DMS53 treated with DMSO at 0.1 percent for 48 hours (cell line): Measurements from ENCODE around the gene BUB1B.

Experiments used
- DNase-seq: peaks from one replicate; lab custom pipeline; 2025; ENCODE audit not compliant: unreplicated experiment; lab: John Stamatoyannopoulos, UW

Gene BUB1B

DNA sequence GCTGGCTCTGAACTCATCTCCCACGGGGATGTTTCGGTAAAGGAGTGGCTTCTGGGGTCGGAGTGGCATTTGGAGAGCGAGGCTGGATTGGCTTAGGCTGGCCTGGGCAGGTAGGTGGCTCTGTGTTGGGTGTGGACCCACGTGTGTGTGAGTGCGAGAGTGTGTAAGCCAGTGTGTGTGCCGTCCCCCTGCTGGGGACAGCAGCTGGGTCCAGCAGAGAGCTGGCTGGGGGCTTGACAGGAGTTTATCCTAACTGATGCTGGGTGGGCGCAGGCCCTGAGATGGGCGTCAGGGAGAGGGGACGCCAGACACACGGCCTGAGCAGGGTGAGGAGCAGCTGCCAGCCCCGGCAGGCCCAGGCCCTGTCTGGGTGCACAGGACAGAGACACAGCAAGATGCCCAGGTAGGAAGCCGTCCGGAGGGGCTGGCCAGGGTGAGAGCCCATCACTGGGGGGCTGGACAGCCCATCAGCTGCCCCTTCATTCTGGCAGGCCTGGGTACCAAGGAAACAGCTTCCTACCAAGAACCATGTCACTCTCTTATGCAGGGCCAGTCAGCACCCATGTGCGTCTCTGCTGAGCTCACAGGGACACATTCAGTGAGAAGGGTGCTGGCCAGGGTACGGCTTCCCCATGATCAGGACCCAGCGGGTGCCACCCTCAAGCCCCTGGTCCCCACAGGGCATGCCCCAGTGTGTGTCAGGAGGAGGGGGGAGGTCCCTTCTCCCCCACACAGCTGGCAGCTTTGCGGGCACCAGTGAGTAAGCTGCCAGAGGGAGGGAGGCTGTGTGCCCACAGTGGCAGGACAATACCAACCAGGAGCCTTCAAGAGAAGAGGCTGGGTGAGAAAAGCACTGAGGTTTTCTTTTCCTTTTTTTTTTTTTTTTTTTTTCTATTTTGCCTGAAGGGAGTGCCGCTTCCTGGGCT, 79.1 kb downstream of the BUB1B start:
- no peak for DNase-seq

GRCh38 chr15:40240619-40241221, 79.9 kb downstream of the BUB1B start:
- no peak for DNase-seq

DNA sequence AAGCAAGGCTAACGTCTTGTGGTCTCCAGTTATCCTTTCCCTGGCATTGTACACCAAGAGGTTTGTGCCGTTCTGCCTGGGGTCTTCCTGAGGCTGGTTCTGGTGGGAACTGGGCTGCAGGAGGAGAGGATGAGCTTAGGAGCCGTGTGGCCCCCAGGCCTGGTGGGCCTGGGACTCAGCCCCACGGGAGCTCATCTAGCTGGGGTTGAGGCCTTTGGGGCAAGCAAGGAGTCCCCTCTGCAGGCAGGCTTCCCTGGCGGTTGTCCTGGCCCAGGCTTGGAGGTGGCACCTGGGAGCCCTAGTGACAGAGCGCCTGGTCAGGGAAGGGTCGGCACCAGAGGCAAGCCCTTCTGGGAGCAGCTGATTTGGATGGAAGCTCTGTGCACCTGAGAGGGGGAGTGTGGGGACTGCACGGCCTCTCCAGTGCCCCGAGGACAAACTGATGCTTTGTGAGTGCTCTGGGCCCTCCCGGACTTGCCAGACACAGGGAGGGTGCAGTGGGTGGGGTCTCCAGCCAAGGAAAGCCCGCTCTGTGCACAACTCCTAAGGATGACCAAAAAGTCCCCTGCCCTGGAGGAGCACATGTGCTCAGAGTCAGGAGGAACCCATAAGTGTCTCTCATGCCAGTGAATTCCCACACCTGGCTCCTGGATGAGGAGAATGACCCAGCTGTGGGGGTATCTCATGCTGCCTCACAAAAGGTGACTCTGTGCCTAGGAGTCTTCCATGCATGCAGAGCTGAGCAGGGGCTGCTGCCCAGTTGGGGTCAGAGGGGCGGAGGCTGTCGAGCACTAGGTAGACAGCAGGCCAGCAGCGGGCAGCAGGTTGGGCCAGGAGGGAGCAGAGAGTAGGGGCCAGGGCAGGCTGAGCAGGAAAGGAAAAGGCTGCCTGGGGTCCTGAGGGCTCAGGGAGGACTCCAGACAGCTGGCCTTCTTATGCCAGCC, 80.7 kb downstream of the BUB1B start:
- DNase-seq, result no peak

DNA sequence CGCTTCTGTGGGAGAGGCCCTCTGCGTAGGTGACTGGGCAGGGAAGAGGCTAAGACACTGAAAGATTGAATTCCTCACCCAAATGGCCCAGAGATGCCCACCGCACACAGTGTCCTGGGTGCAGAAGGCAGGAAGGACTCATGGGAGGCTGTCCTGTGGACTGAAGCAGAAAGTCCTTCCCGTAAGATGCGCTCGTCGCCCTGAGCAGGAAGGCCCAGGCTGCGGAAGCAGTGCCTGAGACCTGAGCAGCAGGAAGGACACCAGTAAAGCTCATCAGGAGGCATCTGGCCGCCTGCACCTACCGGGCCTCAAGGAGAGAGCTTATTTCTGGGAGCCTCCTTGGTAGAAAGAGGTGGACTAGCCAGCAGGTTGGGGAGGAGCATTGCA, 81.3 kb downstream of the BUB1B start:
- no peak for DNase-seq

GRCh38 chr15:40242601-40243000, 81.7 kb downstream of the BUB1B start:
- no peak for DNase-seq

GRCh38 chr15:40243126-40243810, 82.4 kb downstream of the BUB1B start:
- no peak for DNase-seq

DNA sequence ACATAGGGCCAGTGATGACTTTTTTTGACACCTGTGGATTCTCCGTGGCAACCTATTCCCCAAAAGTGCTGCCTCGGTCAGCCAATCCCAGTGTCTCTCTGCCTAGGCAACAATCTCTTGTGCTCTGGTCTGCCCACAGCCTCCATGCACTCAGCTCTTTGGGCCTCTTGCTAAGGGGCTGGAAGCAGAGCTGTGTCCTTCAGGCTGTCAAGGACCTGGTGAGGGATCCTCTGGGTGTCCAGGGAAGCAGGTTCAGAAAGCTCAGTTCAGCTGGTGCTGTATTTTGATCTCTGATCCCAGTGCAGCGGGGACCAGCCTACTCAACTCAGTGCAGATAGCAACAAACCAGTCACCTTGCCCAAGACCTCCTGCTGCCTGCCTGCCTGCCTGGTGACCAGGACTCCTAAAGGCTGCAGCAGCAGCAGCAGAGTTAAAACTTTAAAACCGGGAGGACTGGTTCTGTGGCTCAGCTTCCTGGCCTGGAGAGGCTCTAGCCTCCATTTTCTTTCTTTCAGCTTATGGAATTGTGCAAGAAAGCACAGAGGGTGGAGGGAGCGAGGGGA, 84.2 kb downstream of the BUB1B start:
- DNase-seq, result peak; percentile 71

DNA sequence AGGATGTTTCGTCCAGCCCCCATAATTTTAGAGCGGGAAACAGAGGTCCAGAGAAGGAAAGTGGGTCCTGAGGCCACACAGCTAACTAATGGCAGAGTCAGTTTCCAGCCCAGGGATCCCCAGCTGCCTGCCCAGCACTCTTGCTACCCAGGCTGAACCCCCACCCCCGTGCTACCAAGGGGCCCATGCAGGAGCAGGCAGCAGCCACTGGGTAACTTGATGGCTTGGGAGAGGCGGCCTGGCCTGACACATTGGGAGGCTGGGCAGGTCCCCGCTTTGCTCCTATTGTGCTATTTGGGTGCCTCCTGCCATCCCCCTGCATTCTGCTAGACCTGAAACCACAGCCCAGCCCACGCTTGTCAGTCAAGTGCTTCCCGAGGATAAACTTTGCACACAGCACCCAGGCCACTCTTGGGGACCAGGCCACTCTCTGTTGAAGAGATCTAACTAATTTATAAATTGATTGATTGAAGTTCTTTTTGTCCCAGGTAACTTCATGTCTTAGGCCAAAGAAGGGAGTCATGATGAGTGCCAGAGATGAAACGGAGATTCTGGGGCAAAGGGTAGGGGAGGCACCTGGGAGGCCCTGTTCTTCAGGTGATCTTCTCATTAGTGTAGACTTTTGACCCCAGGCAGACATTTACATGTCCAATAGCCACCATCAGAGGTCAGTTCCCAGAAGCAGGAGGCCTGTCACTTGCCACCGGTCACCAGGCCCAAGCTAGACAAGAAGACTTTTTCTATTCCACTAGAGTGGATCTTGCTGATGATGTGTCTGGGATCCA, 85.0 kb downstream of the BUB1B start:
- DNase-seq, result no peak

GRCh38 chr15:40246496-40247280, 85.8 kb downstream of the BUB1B start:
- no peak for DNase-seq

GRCh38 chr15:40247406-40247971, 86.6 kb downstream of the BUB1B start:
- no peak for DNase-seq

DNA sequence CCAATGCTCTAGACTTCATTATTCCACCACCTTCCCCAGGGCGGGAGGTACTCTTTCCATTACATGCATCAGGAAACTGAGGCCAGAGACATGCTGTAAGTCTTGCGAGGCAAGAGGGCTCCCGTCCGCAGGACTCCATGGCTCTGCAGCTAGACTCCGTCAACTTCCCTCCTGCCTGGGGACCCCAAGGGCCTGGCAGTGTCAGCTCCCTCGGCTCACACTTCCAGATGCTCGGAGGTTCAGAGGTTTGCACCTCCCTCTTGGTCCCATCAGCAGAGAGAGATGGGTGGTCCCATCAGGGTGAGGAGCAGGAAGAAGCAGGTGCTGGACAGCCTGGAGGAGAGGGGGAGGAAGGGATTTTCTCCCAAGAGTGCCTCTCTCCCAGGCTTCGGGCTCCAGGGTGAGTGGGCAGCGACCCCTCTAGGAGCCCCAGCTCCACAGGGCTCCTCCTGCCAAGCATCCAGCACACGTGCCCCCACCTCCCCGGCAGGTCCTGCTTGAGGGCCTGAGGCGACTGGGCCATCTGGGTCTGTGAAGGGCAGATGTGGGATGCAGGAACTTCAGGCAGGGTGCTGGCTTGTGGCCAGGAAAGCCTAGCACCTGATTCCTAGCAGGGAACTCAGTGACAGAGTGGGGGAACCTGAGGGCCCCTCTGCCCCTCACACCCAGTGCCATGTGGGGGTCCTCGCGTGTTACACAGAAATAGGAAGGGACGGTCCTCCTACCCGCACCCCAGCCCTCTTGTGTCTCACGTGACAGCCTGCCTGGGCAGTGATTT, 87.3 kb downstream of the BUB1B start:
- DNase-seq, result no peak

GRCh38 chr15:40249477-40250303, 88.8 kb downstream of the BUB1B start:
- DNase-seq, result no peak

DNA sequence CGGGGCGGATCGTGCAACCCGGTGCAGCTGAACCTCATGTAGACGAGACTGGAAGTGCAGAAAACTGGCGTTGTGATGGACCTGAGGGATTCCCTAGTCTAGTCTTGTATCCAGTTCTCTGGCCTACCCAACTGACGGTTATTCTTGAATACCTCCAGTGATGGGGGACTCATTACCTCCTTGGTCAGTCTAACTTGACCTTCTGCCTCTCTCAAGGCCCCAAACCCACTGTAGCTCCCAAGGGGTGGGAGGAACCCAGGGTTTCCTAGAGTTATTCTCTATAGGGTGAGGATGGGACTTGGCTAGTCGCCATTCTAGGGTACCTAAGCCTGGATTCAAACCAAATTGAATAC, 89.4 kb downstream of the BUB1B start:
- DNase-seq, result no peak

DNA sequence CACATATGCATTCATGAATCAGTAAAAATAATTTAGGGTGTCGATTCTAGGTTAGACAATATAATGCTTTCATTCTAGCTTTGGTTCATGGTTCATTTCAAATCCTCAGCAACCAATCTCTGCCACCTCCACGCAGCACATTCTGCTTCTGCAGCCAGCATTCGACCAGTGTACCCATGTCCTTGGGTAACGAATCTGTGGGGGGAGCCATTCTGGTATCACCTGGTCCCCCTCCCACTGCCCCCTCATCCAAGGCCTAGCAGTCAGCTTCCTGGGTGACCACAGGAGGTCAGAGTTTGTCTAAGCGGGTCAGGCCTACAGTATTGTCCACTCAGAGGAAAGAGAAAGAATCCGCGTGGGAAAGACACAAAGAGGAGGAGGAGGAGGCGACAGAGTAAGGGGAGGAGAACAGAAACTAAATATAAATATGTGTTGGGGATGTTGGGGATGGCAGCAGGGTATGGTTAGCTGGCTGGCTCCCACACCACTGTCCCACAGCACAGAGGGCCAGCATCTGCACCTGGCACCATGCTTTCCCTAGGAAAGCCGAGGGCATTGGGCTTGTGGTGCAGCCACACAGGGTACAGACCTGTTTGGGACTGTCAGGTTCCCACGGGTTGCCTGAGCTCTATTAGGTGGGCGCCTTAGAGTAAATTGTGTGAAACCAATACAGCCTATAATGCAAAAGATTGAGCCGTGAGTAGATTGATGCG, 90.1 kb downstream of the BUB1B start:
- DNase-seq, result no peak

DNA sequence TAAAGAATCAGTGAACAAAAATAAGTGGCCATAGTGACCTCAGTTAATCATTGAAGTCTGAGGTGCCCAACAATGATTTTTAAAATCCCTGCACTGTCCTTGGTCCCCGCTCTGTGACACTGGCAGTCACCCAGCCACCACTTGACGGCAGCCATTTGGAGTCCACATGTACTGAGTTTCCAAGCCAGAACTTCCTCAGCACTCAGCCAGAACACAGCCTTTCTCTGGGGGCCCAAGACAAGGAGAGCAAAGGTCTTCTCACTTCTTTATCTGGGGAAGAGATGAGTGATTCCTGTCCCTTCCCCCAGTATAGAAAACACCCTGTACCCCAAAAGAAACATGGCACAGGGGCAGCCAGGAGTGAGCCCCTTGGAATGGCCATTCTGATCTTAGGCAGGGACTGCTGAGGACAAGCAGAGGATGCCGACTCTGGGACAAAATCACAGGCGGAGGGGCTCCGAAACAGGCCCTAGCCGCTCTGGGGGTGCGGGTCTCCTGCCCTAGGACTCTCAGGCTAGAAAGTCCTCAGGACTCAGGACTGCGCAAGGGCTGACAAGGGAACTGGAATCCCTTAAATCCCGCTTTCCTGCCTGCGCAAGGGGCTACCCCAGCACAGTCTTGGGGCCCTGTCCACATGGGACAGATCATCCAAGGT, 90.7 kb downstream of the BUB1B start:
- DNase-seq, result no peak

DNA sequence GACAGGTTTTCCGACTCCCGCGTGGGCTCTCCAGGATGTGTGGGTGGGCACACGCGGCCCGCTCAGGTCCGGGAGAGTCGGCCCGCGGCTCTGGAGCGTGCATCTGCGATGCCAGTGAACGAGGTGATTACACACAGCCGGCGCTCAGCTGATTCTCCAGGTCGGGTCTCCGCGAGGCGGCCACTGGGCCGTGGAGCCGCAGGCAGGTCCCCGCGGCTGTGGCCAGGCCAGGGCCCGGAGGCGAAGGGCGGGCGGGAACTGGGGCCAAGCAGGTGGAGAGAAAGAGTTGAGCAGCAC, 91.2 kb downstream of the BUB1B start:
- DNase-seq, result no peak
